K562 (cell line): ENCODE measurements around the gene IDH2. TPM values are rescaled to one million over a fixed set of nuclear protein-coding genes. Genes with fewer than 3 reads are reported as not detected.

Experiments
- ATAC-seq: fragments of 200-7000 bp; cut with Tn5 transposase; 3 replicates; pipeline ENCODE4 v1.9.1; 2020; ENCODE audit warnings: moderate library complexity
- BruUV-seq: library from RNA; stranded (reverse); fragments of 400-500 nt; replicated peaks from 2 replicates; lab custom pipeline; 2021; lab: Mats Ljungman, UMichigan
- CTCF ChIA-PET: fragments of 300-600 bp; formaldehyde crosslinking; extraction: SDS; loops from one replicate; lab custom pipeline; 2021; ENCODE audit warnings: low intra/inter-chr PET ratio; lab: Yijun Ruan, JAX
- POLR2A ChIA-PET: fragments of 300-600, 350-650 bp; sonication (Branson Sonifier 250); formaldehyde crosslinking; extraction: SDS; loops from one replicate; lab custom pipeline; 2021; ENCODE audit warnings: antibody characterized with exemption, inconsistent platforms; lab: Yijun Ruan, JAX
- DNase-seq, 4 experiments: peaks; one replicate each; pipeline versions ENCODE4 v3.0.0 to v3.0.0-alpha.2; 2011 to 2018; ENCODE audit warnings: low spot score in 3 of 4, mixed read lengths in 3 of 4; ENCODE audit errors: extremely low read depth in 1 of 4
- FAIRE-seq: peaks from 2 replicates; lab custom pipeline; 2011; peaks lifted over from hg19 to GRCh38; lab: Jason Lieb, UNC
- H2AFZ ChIP-seq: 2 replicates; pipeline ENCODE4 v1.6.0; 2011; ENCODE audit warnings: low read depth, low read length, control low read depth, inconsistent platforms
- H3K27ac ChIP-seq: fragments of 200-600 bp; 3 replicates; pipeline ENCODE4 v1.8.0; 2011; ENCODE audit warnings: low read depth, mild to moderate bottlenecking, control low read depth, inconsistent platforms, low read length, moderate library complexity, mixed read lengths; ENCODE audit errors: extremely low read depth
- H3K27me3 ChIP-seq, 2 experiments: fragments of 300-600 bp in 1 of 2; 2 replicates in 1 of 2; 3 replicates in 1 of 2; pipeline versions ENCODE4 v1.6.0 to v1.8.0; 2011; ENCODE audit warnings: inconsistent platforms in 2 of 2, low read length in 2 of 2, mild to moderate bottlenecking in 1 of 2, mixed read lengths in 1 of 2, moderate library complexity in 1 of 2; ENCODE audit not compliant: control insufficient read depth in 2 of 2, insufficient read depth in 2 of 2
- H3K36me3 ChIP-seq: fragments of 300-600 bp; 3 replicates; pipeline ENCODE4 v1.8.0; 2011; ENCODE audit warnings: mild to moderate bottlenecking, low read length, inconsistent platforms; ENCODE audit not compliant: control insufficient read depth, insufficient read depth
- H3K4me1 ChIP-seq, 2 experiments: fragments of 200-600 bp in 1 of 2; replicated peaks in 1 of 2; 2 replicates in 1 of 2; 3 replicates in 1 of 2; pipeline versions ENCODE4 v1.5.1 to v1.8.0; 2011; ENCODE audit warnings: inconsistent platforms in 2 of 2, low read length in 2 of 2, mild to moderate bottlenecking in 1 of 2, mixed read lengths in 1 of 2, moderate library complexity in 1 of 2; ENCODE audit not compliant: control insufficient read depth in 2 of 2, insufficient read depth in 2 of 2
- H3K4me2 ChIP-seq: 2 replicates; pipeline ENCODE4 v1.6.1; 2011; ENCODE audit warnings: low read length, control low read depth, inconsistent platforms, mixed read lengths; ENCODE audit not compliant: insufficient read depth
- H3K4me3 ChIP-seq: fragments of 200-600 bp; sonication (generic), shearing (Covaris generic); 2 replicates; pipeline ENCODE4 v1.5.1; 2016; ENCODE audit warnings: control low read depth, inconsistent platforms
- H3K79me2 ChIP-seq: fragments of 200-600 bp; 3 replicates; pipeline ENCODE4 v1.8.0; 2011; ENCODE audit warnings: low read length, inconsistent platforms; ENCODE audit not compliant: control insufficient read depth, insufficient read depth
- H3K9ac ChIP-seq, 2 experiments: 2 replicates each; pipeline versions ENCODE4 v1.6.0 to v1.6.1; 2011; ENCODE audit warnings: low read depth in 2 of 2, low read length in 2 of 2, control low read depth in 1 of 2, inconsistent platforms in 1 of 2, mild to moderate bottlenecking in 1 of 2, mixed read lengths in 1 of 2; ENCODE audit not compliant: insufficient read depth in 1 of 2
- H3K9me1 ChIP-seq: one replicate; pipeline ENCODE4 v1.6.0; 2011; ENCODE audit warnings: inconsistent platforms, mild to moderate bottlenecking, low read length, moderate library complexity; ENCODE audit not compliant: control insufficient read depth, insufficient read depth
- H3K9me3 ChIP-seq: replicated peaks from 2 replicates; pipeline ENCODE4 v1.5.1; 2011; ENCODE audit warnings: low read depth, low read length, inconsistent platforms; ENCODE audit not compliant: control insufficient read depth, insufficient read depth
- H4K20me1 ChIP-seq: replicated peaks from 2 replicates; pipeline ENCODE4 v1.6.1; 2011; ENCODE audit warnings: low read length, inconsistent platforms, mixed read lengths; ENCODE audit not compliant: control insufficient read depth, insufficient read depth
- CTBP1 ChIP-seq: fragments of 450-650 bp; IDR thresholded peaks from 2 replicates; pipeline ENCODE4 v1.6.1; 2016; ENCODE audit warnings: borderline replicate concordance
- EGR1 ChIP-seq: fragments of 450-650 bp; conservative IDR thresholded peaks from 2 replicates; pipeline ENCODE4 v1.6.1; 2017; ENCODE audit warnings: mild to moderate bottlenecking
- MCM5 ChIP-seq: fragments of 450-650 bp; IDR thresholded peaks from 2 replicates; pipeline ENCODE4 v1.6.1; 2016; ENCODE audit warnings: low read depth
- NR3C1 ChIP-seq: sonication (generic); formaldehyde crosslinking; IDR thresholded peaks from 2 replicates; pipeline ENCODE4 v1.8.1; 2022; ENCODE audit warnings: missing genetic modification reagents
- NUFIP1 ChIP-seq: fragments of 450-650 bp; IDR thresholded peaks from 2 replicates; pipeline ENCODE4 v1.6.1; 2018; ENCODE audit not compliant: partially characterized antibody
- SFPQ ChIP-seq: fragments of 200-400 bp; formaldehyde crosslinking; IDR thresholded peaks from 2 replicates; pipeline ENCODE4 v1.6.1; 2017; ENCODE audit warnings: mild to moderate bottlenecking, low read depth, low read length, moderate library complexity
- SMAD1 ChIP-seq: fragments of 150-350 bp; IDR thresholded peaks from 2 replicates; pipeline ENCODE4 v1.6.1; 2014; ENCODE audit warnings: low read length, low read depth; ENCODE audit not compliant: partially characterized antibody
- SRF ChIP-seq, 2 experiments: fragments of 250-450, 450-650 bp in 1 of 2; sonication (Bioruptor Pico) in 1 of 2; sonication (generic) in 1 of 2; formaldehyde crosslinking; IDR thresholded peaks; 2 replicates each; pipeline versions ENCODE4 v1.5.0 to v1.5.1; 2020 to 2022; ENCODE audit warnings: mild to moderate bottlenecking in 1 of 2, missing genetic modification reagents in 1 of 2
- STAG1 ChIP-seq: sonication (generic); formaldehyde crosslinking; IDR thresholded peaks from 2 replicates; pipeline ENCODE4 v1.5.0; 2020; ENCODE audit warnings: missing genetic modification reagents, borderline replicate concordance
- THAP12 ChIP-seq: fragments of 250-450 bp; sonication (Bioruptor Pico); IDR thresholded peaks from 2 replicates; pipeline ENCODE4 v1.9.0; 2021; ENCODE audit warnings: mild to moderate bottlenecking, inconsistent platforms
- ZC3H4 ChIP-seq: sonication (generic); formaldehyde crosslinking; IDR thresholded peaks from 2 replicates; pipeline ENCODE4 v1.9.0; 2021; ENCODE audit warnings: missing genetic modification reagents, borderline replicate concordance
- ZNF133 ChIP-seq: fragments of 250-450 bp; sonication (Bioruptor Pico); IDR thresholded peaks from 2 replicates; pipeline ENCODE4 v1.4.0; 2020; ENCODE audit warnings: mild to moderate bottlenecking
- ZNF324 ChIP-seq: fragments of 250-450 bp; sonication (Bioruptor Pico); IDR thresholded peaks from 2 replicates; pipeline ENCODE4 v1.4.0; 2020; ENCODE audit warnings: mild to moderate bottlenecking
- WGBS: fragments of 100-300 bp; shearing (Covaris generic); methylation state at CpG from one replicate; pipeline ENCODE4 v1.1.6; 2016; ENCODE audit warnings: low coverage, mixed read lengths; ENCODE audit not compliant: insufficient coverage; ENCODE audit errors: missing lambda C conversion rate; 5-methylcytosine and 5-hydroxymethylcytosine counted together
- in situ Hi-C: fragments of 300-500 bp; cut with MboI; formaldehyde crosslinking; loops from 4 replicates; pipeline ENCODE4 v1.15.0; 2018; ENCODE audit warnings: inconsistent platforms, mixed read lengths
- intact Hi-C: fragments of 100-400 bp; cut with micrococcal nuclease; formaldehyde crosslinking; loops from 2 replicates; pipeline ENCODE4 v1.14.2; 2022
- polyA plus RNA-seq, 8 experiments: library from polyadenylated mRNA; depleted of rRNA in 4 of 8; stranded (reverse) in 5 of 8; unstranded in 3 of 8; fragments of >200 nt; fragmentation: Nextera tagmentation in 2 of 8; fragmentation: Illumina TruSeq in 1 of 8; extraction: Ambion mirVana in 2 of 8; extraction: Trizol in 1 of 8; gene quantifications; 2 replicates each; pipeline versions ENCODE4 v1.2.1 to v1.2.3, GENCODE V29; 2011 to 2014; ENCODE audit warnings: inconsistent platforms in 1 of 8, missing spikeins in 1 of 8
- total RNA-seq, 7 experiments: library from RNA; depleted of rRNA in 6 of 7; stranded (reverse); fragments of >200 nt in 6 of 7; fragmentation: Illumina TruSeq in 2 of 7; extraction: Trizol in 2 of 7; gene quantifications; 2 replicates each; pipeline versions ENCODE4 v1.2.1 to v1.2.3, GENCODE V29; 2011 to 2021; ENCODE audit warnings: low replicate concordance in 1 of 7
- TF ChIP-seq, protein P1 (sequence below): fragments of 250-450 bp; sonication (Bioruptor Pico); IDR thresholded peaks from 2 replicates; pipeline ENCODE4 v1.6.1; 2021; ENCODE audit warnings: mild to moderate bottlenecking
- TF ChIP-seq, protein P2 (sequence below), 2 experiments: fragments of 250-450 bp in 1 of 2; fragments of 450-650 bp in 1 of 2; sonication (Bioruptor Pico) in 1 of 2; IDR thresholded peaks; 2 replicates each; pipeline versions ENCODE4 v1.6.1 to v1.8.0; 2016 to 2021; ENCODE audit warnings: mild to moderate bottlenecking in 2 of 2, moderate library complexity in 2 of 2, missing compliant biosample characterization in 1 of 2, missing genetic modification characterization in 1 of 2
- TF ChIP-seq, protein P3 (sequence below): fragments of 450-650 bp; IDR thresholded peaks from 2 replicates; pipeline ENCODE4 v1.6.1; 2014; ENCODE audit warnings: low read depth, mild to moderate bottlenecking, moderate library complexity, borderline replicate concordance

The IDH2 gene
- total and polyA plus RNA-seq, 9 of the 15 experiments (the other 6 are each of a cell fraction or from before 2014, with no cell fraction given) = 0.70 to 99.9 (median 59.2) TPM

- POLR2A ChIA-PET = interaction anchor here (0.6 to 1.5 kb wide), 2 partner anchors 10 kb away, joined by 3 read pairs; no protein-coding TSS in a partner anchor
- H3K9ac ChIP-seq = no peak overlapping the region
- H3K36me3 ChIP-seq = no peaks in the 10 kb centered on the region
- 22% methylated on average over 7 of the region's 7 CpGs for WGBS
- H3K9me3 ChIP-seq = no peaks in the 10 kb centered on the region
- ATAC-seq = no peak
- no peak overlapping the region for H3K27ac ChIP-seq
- H2AFZ ChIP-seq = peak overlapping the region; percentile 37; the same call in 1 of the 2 replicates
- no TSS peak for BruUV-seq
- intact Hi-C loops (loop anchor here (5.0 kb wide), 1 partner anchor 42 kb away; no protein-coding TSS in a partner anchor), in situ Hi-C loops (no loop called here)
- H3K9me1 ChIP-seq = no peaks in the 10 kb centered on the region
- H3K79me2 ChIP-seq = no peaks in the 10 kb centered on the region
- no peak for FAIRE-seq
- no peak overlapping the region for H3K4me3 ChIP-seq
- H3K4me2 ChIP-seq = no peak overlapping the region
- DNase-seq = no peak
- H3K27me3 ChIP-seq = no peaks in the 10 kb centered on the region
- 0 out of 2 replicates have a peak, but pooled peaks cover 3% of the 10 kb centered on the region for H4K20me1 ChIP-seq
- H3K4me1 ChIP-seq = peaks cover 22 to 24% of the 10 kb centered on the region in 2 experiments
- CTCF ChIA-PET = no interaction called here
- no peak for TF ChIP-seq NR3C1 (CRISPR knock-in tag)
- TF ChIP-seq, protein P1, sequence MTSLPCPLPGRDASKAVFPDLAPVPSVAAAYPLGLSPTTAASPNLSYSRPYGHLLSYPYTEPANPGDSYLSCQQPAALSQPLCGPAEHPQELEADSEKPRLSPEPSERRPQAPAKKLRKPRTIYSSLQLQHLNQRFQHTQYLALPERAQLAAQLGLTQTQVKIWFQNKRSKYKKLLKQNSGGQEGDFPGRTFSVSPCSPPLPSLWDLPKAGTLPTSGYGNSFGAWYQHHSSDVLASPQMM = no peak
- no peak for TF ChIP-seq SFPQ
- no peak for TF ChIP-seq ZNF133 (CRISPR knock-in tag)
- no peak for TF ChIP-seq STAG1 (CRISPR knock-in tag)
- no peak for TF ChIP-seq NUFIP1
- no peak for TF ChIP-seq CTBP1
- TF ChIP-seq SRF (CRISPR knock-in tag; IDR thresholded peaks at IDR 0.05) = no peak
- TF ChIP-seq SMAD1 = no peak
- no peak for TF ChIP-seq ZC3H4 (CRISPR knock-in tag)
- TF ChIP-seq, protein P2, sequence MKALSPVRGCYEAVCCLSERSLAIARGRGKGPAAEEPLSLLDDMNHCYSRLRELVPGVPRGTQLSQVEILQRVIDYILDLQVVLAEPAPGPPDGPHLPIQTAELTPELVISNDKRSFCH (CRISPR knock-in tag; IDR thresholded peaks at IDR 0.05) = no peak
- TF ChIP-seq, protein P2 (tag; IDR thresholded peaks at IDR 0.05) = no peak
- TF ChIP-seq ZNF324 (CRISPR knock-in tag) = no peak
- TF ChIP-seq MCM5 = no peak
- TF ChIP-seq EGR1 = no peak
- TF ChIP-seq, protein P3, sequence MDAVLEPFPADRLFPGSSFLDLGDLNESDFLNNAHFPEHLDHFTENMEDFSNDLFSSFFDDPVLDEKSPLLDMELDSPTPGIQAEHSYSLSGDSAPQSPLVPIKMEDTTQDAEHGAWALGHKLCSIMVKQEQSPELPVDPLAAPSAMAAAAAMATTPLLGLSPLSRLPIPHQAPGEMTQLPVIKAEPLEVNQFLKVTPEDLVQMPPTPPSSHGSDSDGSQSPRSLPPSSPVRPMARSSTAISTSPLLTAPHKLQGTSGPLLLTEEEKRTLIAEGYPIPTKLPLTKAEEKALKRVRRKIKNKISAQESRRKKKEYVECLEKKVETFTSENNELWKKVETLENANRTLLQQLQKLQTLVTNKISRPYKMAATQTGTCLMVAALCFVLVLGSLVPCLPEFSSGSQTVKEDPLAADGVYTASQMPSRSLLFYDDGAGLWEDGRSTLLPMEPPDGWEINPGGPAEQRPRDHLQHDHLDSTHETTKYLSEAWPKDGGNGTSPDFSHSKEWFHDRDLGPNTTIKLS = no peak
- TF ChIP-seq THAP12 (CRISPR knock-in tag) = no peak
Measured at GRCh38 chr15:90054618-90055097, 47.6 kb downstream of the IDH2 start.
